NB4 (cell line): ENCODE measurements around the gene MAP2K3.
A peak's percentile ranks its signal among the peaks of the same experiment; 100 is the strongest.

Source experiments
- DNase-seq: peaks from one replicate; pipeline ENCODE4 v3.0.0; 2010; ENCODE audit warnings: low read depth
- H3K4me3 ChIP-seq: one replicate; pipeline ENCODE4 v1.5.1; 2011; ENCODE audit warnings: mild to moderate bottlenecking, low read depth, low read length, moderate library complexity
- CTCF ChIP-seq: IDR thresholded peaks from one replicate; pipeline ENCODE4 v1.5.1; 2012; ENCODE audit warnings: low read depth, low read length
- MAX ChIP-seq: IDR thresholded peaks from 2 replicates; pipeline ENCODE4 v1.6.1; 2011; ENCODE audit warnings: low read depth, low read length
- MYC ChIP-seq: IDR thresholded peaks from 2 replicates; pipeline ENCODE4 v1.6.1; 2011; ENCODE audit warnings: low read depth, low read length
- POLR2A ChIP-seq: IDR thresholded peaks from 2 replicates; pipeline ENCODE4 v1.6.1; 2011; ENCODE audit warnings: mild to moderate bottlenecking; ENCODE audit not compliant: insufficient read length; ENCODE audit errors: extremely low read depth

The MAP2K3 gene

GRCh38 chr17:21352221-21352980 lies 67.9 kb downstream of the MAP2K3 start:
- no peak for TF ChIP-seq POLR2A
- no peak for TF ChIP-seq MAX
- TF ChIP-seq CTCF, result no peak
- TF ChIP-seq MYC, result no peak
- no peak overlapping the region for H3K4me3 ChIP-seq
- no peak for DNase-seq

DNA sequence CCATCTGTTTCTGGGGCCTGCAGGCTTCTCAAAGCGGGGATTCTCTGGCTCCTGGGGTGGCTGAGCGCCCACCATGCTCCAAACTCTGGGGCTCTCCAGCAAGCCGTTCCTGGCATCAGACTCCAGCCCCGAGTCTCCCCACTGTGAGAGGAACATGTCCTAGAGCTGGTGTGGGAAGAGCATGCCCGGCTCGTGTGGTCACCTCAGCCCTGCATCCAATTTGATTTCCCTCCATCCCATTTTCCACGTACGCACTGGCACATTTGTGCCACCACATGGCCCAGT lies 68.4 kb downstream of the MAP2K3 start:
- no peak for DNase-seq
- no peak overlapping the region for H3K4me3 ChIP-seq

DNA sequence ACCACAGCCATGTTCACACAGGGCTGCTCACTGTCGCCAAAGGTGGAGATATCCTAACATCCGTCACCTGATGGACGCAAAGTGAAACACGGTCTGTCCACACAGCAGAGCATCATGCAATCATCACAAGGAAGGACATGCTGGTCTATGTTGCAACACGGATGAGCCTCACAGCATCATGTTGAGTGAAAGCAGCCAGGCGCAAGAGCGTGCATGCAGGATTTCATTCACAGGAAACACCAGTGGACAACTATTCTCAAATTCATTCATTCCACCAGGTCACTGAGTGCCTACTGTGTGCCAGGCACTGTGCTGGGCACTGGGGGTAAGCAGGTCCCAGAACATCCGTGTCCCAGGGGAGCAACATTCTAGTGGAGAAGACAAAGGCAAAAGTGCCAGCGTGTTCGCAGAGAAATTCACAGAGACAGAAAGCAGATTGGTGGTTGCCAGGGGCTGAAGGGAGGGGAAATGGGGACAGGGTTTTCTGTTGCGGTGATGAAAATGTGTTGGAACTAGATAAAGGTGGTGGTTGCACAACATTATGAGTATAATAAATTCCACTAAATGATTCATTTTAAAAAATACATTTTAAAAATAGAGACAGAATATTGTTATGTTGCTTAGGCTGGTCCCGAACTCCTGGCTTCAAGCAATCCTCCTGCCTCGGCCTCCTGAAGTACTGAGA lies 69.0 kb downstream of the MAP2K3 start:
- H3K4me3 ChIP-seq, result no peak overlapping the region
- DNase-seq, result peak; percentile 54
- no peak for TF ChIP-seq MYC
- TF ChIP-seq POLR2A, result no peak
- no peak for TF ChIP-seq MAX
- TF ChIP-seq CTCF, result no peak

More for the DNA sequence above, 68.4 kb downstream of the MAP2K3 start:
- no peak for TF ChIP-seq MYC
- TF ChIP-seq POLR2A, result no peak
- no peak for TF ChIP-seq CTCF
- TF ChIP-seq MAX, result no peak

- TF ChIP-seq CTCF, result no peak
- TF ChIP-seq MAX, result no peak
- TF ChIP-seq MYC, result no peak
- TF ChIP-seq POLR2A, result no peak
- H3K4me3 ChIP-seq, result no peak overlapping the region
- DNase-seq, result no peak
Observed at GRCh38 chr17:21354796-21355385, 70.4 kb downstream of the MAP2K3 start.

DNA sequence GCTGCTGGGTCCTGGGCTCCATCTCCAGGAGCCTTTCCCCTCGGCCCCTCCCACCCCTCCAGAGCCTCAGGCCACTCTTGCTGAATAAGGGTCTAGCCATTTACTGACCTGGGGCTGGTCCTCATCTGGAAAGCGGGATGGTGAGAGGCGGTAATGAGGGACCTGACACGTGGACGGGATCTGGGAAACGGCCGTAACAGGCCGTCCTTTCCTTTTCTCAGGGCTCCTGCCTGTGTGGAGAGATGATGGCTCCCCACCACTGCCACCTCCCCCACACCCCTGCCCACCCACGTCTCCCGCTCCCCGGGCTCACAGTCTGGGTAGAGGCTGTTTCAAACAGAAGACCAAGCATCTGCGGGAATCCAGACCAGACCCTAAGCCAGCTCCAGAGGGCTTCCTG lies 71.1 kb downstream of the MAP2K3 start:
- no peak overlapping the region for H3K4me3 ChIP-seq
- no peak for DNase-seq
- TF ChIP-seq POLR2A, result no peak
- no peak for TF ChIP-seq MAX
- TF ChIP-seq MYC, result no peak
- no peak for TF ChIP-seq CTCF
